ENCODE data around the gene WDR17.

- TF ChIP-seq CTCF (IDR thresholded peaks at IDR 0.05) (no peak), USF1 (CRISPR knock-in tag; IDR thresholded peaks at IDR 0.05) (no peak), FOXP4 (CRISPR knock-in tag; IDR thresholded peaks at IDR 0.05) (no peak), MLX (CRISPR knock-in tag; IDR thresholded peaks at IDR 0.05) (no peak), CREM (CRISPR knock-in tag; IDR thresholded peaks at IDR 0.05) (no peak), ZNF121 (CRISPR knock-in tag; IDR thresholded peaks at IDR 0.05) (no peak), ZNF138 (CRISPR knock-in tag; conservative IDR thresholded peaks at IDR 0.05) (no peak)
Observed at GRCh38 chr4:176210101-176210500, 144.5 kb downstream of the WDR17 start.
